GM21528 (cell line): ENCODE measurements around the gene KIAA0040.

Experiments
- ATAC-seq: cut with Tn5 transposase; IDR thresholded peaks from one replicate; pipeline ENCODE4 v1.9.1; 2021; ENCODE audit warnings: mild to moderate bottlenecking, moderate library complexity; ENCODE audit not compliant: unreplicated experiment, low FRiP score

The KIAA0040 gene

GRCh38 chr1:175203570-175204068 lies 11.0 kb upstream of the KIAA0040 start:
- ATAC-seq = no peak

GRCh38 chr1:175200678-175201521 lies 8.3 kb upstream of the KIAA0040 start:
- no peak for ATAC-seq

DNA sequence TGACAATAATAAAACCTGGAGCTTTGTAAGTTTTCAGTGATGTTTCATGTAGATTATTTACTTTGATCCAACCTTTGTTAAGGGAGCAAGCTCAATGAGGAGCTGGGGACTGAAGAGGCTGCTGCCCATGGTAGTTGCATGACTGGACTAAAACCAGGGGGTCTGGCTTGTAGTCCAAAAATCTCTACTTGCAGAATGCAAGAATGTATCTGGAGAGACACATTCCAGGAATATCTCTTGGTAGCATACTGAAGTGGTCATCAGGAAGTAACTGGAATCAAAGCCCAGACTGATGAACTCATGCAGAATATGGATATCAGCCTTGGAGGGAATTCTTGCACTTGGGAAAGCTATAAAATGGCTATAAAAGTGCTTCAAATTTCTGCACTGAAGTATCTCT lies 5.8 kb upstream of the KIAA0040 start:
- no peak for ATAC-seq

- ATAC-seq = no peak
Observed at GRCh38 chr1:175197531-175197930, 5.0 kb upstream of the KIAA0040 start.

DNA sequence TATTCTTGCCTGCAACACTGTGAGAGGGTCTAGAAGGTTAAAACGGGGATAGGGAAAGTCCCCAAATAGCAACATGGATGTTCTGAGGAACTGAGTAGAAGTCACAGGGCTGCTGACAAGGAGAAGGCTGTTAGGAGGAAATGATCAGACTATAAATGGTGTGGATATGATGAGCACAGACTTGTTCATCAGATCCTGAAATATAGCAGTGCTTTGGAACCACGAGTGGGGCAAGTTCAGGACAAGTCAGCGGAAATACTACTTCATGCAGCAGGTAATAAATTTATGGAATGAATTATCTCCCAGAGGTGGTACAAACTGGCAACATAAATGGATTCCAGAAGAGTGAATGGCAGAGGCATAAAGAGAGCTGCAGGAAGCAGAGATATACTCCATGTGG lies 3.2 kb upstream of the KIAA0040 start:
- no peak for ATAC-seq

DNA sequence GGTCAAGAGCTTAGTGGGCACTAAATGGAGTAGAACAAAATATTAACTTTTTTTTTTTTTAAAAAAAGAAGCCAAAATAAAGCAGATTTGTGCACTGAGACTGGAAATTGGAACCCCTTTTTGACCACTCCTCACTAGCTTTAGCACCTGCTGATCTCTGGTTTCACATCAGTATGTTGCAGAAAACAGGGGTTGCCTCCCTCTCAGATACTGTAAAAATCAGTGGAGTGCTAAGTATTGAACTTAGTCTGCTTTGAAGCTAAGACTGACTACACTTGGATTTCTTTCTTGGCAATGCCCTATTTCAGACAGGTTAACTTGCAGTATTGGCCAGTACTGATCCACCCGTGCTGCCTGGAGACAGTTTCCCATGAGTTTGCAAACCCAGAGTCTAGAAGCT lies 2.7 kb upstream of the KIAA0040 start:
- no peak for ATAC-seq

- no peak for ATAC-seq
Observed at GRCh38 chr1:175193527-175193910, 943 bp upstream of the KIAA0040 start.

DNA sequence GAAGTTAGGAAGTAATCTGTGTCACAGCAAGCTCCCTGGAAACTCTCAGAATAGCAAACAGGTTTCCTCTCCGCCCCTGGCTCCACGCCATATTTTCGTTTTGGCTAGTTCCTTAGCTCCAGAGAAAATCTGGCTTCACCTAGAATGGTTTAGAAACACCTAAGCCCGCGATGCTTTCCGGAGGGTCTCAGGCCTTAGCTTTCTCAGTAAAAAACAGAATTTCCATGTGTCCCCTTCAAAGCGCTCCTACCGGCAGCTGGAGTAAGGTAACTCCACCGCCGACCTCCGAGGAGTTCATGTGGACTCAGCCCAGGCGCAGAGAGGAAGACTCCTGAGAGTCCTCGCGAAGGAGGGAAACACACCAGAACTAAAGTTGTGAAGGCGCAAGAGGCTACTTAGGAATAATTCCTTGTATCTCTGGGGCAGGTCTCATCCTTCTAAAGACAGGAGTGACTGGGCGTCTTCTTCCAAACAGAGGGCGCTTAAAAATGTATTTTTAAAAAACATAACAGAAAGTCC lies 406 bp downstream of the KIAA0040 start:
- no peak for ATAC-seq

DNA sequence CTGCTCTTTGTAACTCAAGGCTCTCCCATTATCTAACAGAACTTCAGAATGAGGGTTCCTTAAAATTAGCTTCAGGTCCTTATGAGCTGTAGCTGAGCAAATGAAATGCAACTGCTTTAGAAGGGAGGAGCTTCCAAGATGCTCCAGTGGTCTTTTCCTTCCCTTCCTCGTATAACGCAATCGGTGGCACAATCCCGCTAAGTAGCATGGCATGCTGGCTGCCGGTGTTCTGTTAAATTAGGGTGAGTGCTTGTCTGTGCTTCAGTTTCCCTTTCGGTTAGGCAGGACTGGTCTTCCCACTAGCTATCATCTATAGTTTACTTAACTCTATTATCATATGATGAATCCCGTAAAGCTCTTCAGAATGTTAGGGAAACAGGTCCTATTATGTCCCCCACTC lies 917 bp downstream of the KIAA0040 start:
- ATAC-seq = no peak

DNA sequence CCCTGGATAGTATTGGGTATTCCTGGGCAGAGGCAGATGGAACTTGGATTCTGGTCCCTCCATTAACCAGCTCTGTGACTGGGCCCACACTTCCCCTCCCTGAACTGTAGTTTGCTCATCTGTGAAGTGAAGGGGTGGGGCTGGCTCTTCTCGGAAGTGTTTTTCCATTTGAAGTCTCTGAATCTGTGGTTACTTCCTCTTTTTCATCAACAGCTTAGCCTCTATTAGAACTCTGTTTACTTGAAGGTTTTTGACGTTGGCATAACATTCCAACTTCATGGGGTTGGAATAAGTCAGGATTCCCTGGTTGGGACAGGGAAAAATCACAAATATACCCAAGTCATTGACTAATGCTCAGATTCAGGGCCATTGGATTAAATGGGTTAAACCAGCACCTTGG lies 3.6 kb downstream of the KIAA0040 start:
- peak; percentile 57 for ATAC-seq

DNA sequence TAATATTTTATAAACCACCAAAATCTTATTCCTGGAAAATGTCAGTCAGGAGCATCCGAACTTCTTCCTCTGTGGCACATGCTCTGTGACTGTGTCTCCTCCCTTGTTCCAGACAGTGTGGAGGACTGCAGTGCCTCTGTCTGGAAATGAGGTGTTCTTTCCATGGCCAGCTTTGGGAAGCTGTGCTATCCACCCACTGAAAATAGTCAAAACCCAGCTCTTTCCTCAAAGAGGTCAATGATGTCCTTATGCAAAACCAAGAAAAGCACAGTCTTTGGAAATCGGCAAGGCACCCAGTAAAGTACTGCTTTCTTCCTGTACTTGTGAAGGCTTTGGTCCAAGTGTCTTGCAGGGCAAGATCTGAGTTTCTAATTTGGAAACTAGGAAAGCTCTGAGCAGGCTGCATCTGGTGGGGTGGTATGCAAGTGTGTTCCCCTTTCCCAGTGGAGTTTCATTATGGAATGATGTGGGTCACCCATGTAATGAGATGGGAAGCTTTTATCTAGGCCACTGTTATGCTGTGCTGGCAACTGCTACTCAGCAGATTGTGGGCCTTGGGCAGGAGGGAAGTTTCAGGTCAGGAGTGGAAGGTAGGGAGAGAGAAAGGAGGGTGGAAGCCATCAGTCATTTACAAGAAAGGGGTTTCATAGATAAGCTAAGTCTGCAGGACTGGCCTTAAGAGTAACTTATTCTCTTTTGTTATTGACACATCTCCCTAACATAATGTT lies 6.0 kb downstream of the KIAA0040 start:
- no peak for ATAC-seq

DNA sequence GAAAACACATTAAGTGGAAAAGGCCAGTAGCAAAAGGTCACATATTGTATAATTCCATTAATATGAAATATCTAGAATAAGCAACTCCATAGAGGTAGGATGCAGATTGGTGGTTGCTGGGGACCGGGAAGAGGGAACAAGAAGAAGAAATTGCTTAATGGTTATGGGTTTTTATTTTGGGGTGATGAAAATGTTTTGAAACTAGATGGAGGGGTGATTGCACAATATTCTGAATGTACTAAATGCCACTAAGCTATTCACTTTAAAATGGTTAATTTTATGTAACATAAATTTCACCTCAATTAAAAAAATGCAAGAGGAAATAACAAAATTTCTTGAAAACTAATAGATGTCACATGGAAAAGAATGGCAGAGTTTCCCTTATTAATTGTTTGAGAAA lies 6.7 kb downstream of the KIAA0040 start:
- ATAC-seq = no peak

GRCh38 chr1:175183586-175183985 lies 9.0 kb downstream of the KIAA0040 start:
- ATAC-seq = no peak

- ATAC-seq = no peak
Observed at GRCh38 chr1:175182201-175182746, 10.3 kb downstream of the KIAA0040 start.

GRCh38 chr1:175179837-175180590 lies 12.6 kb downstream of the KIAA0040 start:
- ATAC-seq = no peak

DNA sequence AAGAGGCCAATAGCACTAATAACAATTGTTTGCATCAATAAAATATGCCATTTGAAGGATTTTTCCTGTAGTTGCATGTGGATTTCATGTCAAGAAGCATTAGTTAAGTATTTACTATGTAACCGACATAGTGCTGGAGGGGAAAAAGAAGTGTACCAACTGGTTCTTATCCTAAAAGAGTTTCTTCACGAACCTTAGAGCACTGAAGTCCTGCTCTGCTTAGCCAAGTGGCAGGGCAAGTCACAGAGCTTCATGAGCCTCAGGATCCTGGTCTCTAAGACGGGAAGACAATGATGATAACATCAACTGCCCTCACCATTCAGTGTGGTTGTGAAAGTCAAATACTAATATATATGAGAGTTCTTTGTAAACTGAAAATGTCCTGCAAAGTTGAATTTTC lies 14.1 kb downstream of the KIAA0040 start:
- no peak for ATAC-seq

- no peak for ATAC-seq
Observed at GRCh38 chr1:175178056-175178455, 14.5 kb downstream of the KIAA0040 start.

DNA sequence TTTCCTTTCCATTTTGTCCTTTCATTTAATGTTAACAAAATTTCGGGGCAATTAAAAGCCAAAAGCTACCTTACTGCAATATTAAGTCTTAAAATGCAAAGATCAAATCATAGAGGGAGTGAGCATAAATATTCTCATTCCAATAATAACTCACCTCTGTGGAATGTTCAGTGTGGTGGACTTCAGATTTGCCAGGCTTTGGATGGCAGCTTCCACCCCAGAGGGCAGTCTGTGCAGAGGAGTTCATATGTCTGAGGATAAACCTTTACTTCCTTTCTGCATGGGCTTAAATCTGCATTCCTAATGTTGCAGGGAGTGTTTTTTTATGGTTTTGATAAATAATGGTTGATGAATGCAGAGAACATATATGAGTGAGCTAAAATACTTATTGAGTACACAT lies 16.3 kb downstream of the KIAA0040 start:
- ATAC-seq = no peak

DNA sequence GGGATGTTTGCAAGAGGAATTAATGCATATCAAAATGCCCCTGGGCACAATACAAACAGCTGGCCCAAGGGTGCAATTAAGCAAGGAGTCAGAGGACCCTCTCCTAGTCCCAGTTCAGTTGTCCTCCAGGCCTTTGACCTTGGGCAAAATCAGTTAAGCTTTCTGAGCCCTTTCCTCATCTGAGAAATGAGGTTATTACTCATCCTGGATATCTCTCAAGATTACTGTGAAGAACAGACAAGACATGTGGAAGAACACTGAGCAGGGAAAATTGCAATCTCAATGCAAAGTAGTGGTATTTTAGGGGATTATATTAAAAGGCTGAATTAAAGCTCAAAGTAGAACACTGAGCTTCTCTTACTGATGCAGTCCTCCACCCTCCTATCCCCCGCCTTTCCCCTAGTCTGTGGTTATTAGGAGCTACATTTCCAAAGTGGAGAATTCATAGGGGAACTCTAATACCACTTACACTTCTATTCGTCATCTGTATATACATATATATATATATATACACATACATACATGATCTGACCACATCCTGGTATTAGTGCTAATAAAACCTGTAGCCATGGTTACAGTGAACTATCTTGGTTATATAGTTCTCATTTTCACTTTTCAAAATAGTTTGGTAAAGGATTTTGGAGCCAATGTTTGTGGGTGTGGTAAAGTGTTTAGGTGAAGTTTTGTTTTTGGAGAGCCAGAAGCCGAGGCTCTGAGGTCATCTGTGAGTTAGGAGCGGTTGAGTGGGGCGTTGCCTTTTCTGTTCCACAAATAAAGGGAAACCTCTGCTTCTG lies 18.1 kb downstream of the KIAA0040 start:
- ATAC-seq = peak; percentile 82

- no peak for ATAC-seq
Observed at GRCh38 chr1:175173531-175173930, 19.0 kb downstream of the KIAA0040 start.
